Right lobe of liver (tissue), 4 donors: ENCODE results near the gene HP1BP3.

ENCODE experiments used
- CTCF ChIP-seq, 4 donors: fragments of 200-600 bp in 3 of 4; fragments of 450-650 bp in 1 of 4; IDR thresholded peaks; one replicate each; pipeline versions ENCODE4 v1.5.1 to v1.8.0; 2016 to 2022; ENCODE audit warnings: antibody characterized with exemption in 4 of 4, mild to moderate bottlenecking in 2 of 4
- POLR2A ChIP-seq: fragments of 450-650 bp; IDR thresholded peaks from one replicate; pipeline ENCODE4 v1.6.1; 2017; ENCODE audit warnings: antibody characterized with exemption, mild to moderate bottlenecking
- donor health status: DM: no; HTN: no; CAD: no.
- donor health status: DM: no; HTN: no; CAD: no.
- donor health status: DM: no; HTN: yes; CAD: no.

- no peak for TF ChIP-seq CTCF (IDR thresholded peaks at IDR 0.05)
- TF ChIP-seq POLR2A = peak; percentile 58
Measured at GRCh38 chr1:20786253-20787028, 666 bp downstream of the HP1BP3 start.
